HepG2 (cell line): ENCODE measurements around the gene CTIF. TPM values are rescaled to one million over a fixed set of nuclear protein-coding genes. Genes with fewer than 3 reads are reported as not detected.

Experiments used
- ATF6 ChIP-seq: sonication (generic); formaldehyde crosslinking; conservative IDR thresholded peaks from 2 replicates; pipeline ENCODE4 v1.4.0; 2020; ENCODE audit warnings: missing genetic modification reagents
- BCLAF1 ChIP-seq: fragments of 450-650 bp; IDR thresholded peaks from 2 replicates; pipeline ENCODE4 v1.6.1; 2017; ENCODE audit warnings: mild to moderate bottlenecking
- CHCHD3 ChIP-seq: sonication (generic); formaldehyde crosslinking; IDR thresholded peaks from 2 replicates; pipeline ENCODE4 v1.8.0; 2022; ENCODE audit warnings: mild to moderate bottlenecking, missing genetic modification reagents, moderate library complexity
- NCOR1 ChIP-seq: fragments of 200-600 bp; sonication (generic); IDR thresholded peaks from 2 replicates; pipeline ENCODE4 v1.7.0; 2017; ENCODE audit warnings: antibody characterized with exemption, low read length, borderline replicate concordance
- REST ChIP-seq, 2 experiments: IDR thresholded peaks; 2 replicates each; pipeline ENCODE4 v1.6.1; 2011 to 2012; ENCODE audit warnings: low read length in 2 of 2, borderline replicate concordance in 1 of 2, low read depth in 1 of 2, mild to moderate bottlenecking in 1 of 2, moderate library complexity in 1 of 2
- SETDB1 ChIP-seq: sonication (generic); formaldehyde crosslinking; IDR thresholded peaks from 2 replicates; pipeline ENCODE4 v1.5.1; 2020; ENCODE audit warnings: missing genetic modification reagents, mild to moderate bottlenecking, borderline replicate concordance
- SIN3A ChIP-seq: IDR thresholded peaks from 2 replicates; pipeline ENCODE4 v1.6.1; 2011; ENCODE audit warnings: low read depth, mild to moderate bottlenecking, control low read depth, low read length, borderline replicate concordance
- SIX4 ChIP-seq: sonication (generic); formaldehyde crosslinking; IDR thresholded peaks from 2 replicates; pipeline ENCODE4 v1.4.0; 2020; ENCODE audit warnings: missing genetic modification reagents
- SP1 ChIP-seq, 2 experiments: fragments of 450-650 bp in 1 of 2; sonication (generic) in 1 of 2; formaldehyde crosslinking in 1 of 2; IDR thresholded peaks; 2 replicates each; pipeline versions ENCODE4 v1.4.0 to v1.6.1; 2016 to 2020; ENCODE audit warnings: missing genetic modification reagents in 1 of 2
- SP2 ChIP-seq: sonication (generic); formaldehyde crosslinking; IDR thresholded peaks from 2 replicates; pipeline ENCODE4 v1.5.1; 2020; ENCODE audit warnings: mild to moderate bottlenecking, missing genetic modification reagents
- ZBTB2 ChIP-seq: sonication (generic); formaldehyde crosslinking; IDR thresholded peaks from 2 replicates; pipeline ENCODE4 v1.8.0; 2022; ENCODE audit warnings: low read depth, missing genetic modification reagents
- ZBTB26 ChIP-seq: IDR thresholded peaks from 2 replicates; pipeline ENCODE4 v1.6.1; 2016; ENCODE audit warnings: missing compliant biosample characterization, missing genetic modification reagents, borderline replicate concordance
- ZNF205 ChIP-seq: IDR thresholded peaks from 2 replicates; pipeline ENCODE4 v1.6.1; 2018; ENCODE audit warnings: missing biosample characterization, missing genetic modification reagents
- ZSCAN21 ChIP-seq: sonication (generic); formaldehyde crosslinking; IDR thresholded peaks from 2 replicates; pipeline ENCODE4 v1.8.0; 2022; ENCODE audit warnings: mild to moderate bottlenecking, missing genetic modification reagents, moderate library complexity, borderline replicate concordance
- polyA plus RNA-seq, 8 experiments: library from polyadenylated mRNA; depleted of rRNA in 3 of 8; stranded (reverse) in 7 of 8; unstranded in 1 of 8; fragments of >200 nt; fragmentation: Illumina TruSeq in 4 of 8; extraction: Trizol in 4 of 8; gene quantifications; 2 replicates each; pipeline versions ENCODE4 v1.2.1 to v1.2.3, GENCODE V29; 2011 to 2016; ENCODE audit warnings: low read depth in 4 of 8, missing spikeins in 1 of 8, mixed read lengths in 1 of 8; ENCODE audit not compliant: insufficient read depth in 1 of 8
- total RNA-seq, 5 experiments: library from RNA; depleted of rRNA; stranded (reverse); fragments of >200 nt; fragmentation: Illumina TruSeq; extraction: Trizol; gene quantifications; 2 replicates each; pipeline ENCODE4 v1.2.3, GENCODE V29; 2016; ENCODE audit warnings: low read depth in 1 of 5

The CTIF gene
- total and polyA plus RNA-seq, 2 of the 13 experiments (the other 11 are each of a cell fraction or from before 2014, with no cell fraction given), result 18.2 to 28.0 TPM

- TF ChIP-seq ATF6 (no peak), BCLAF1 (no peak), SIX4 (CRISPR knock-in tag) (no peak), ZBTB26 (CRISPR knock-in tag) (peak; percentile 33; the same call in 1 of the 2 replicates), NCOR1 (no peak), SP1 (IDR thresholded peaks at IDR 0.05) (no peak), SP1 (CRISPR knock-in tag; IDR thresholded peaks at IDR 0.05) (peak; percentile 39; the same call in 1 of the 2 replicates), SETDB1 (CRISPR knock-in tag) (no peak), REST (IDR thresholded peaks at IDR 0.05; ENCODE audit: borderline replicate concordance in 1 of 2, low read depth in 1 of 2, low read length in 2 of 2) (no peak), ZBTB2 (peak; percentile 83), SIN3A (peak; percentile 52; the same call in 1 of the 2 replicates), SP2 (0 out of 2 replicates have a peak, but pooled peaks have one; percentile 30), CHCHD3 (CRISPR knock-in tag) (no peak), ZSCAN21 (peak; percentile 58; the same call in 1 of the 2 replicates), ZNF205 (CRISPR knock-in tag) (no peak)
Observed at GRCh38 chr18:48540251-48541025, 1.6 kb downstream of the CTIF start (continued).
